Non-pigmented ciliary epithelial cell (primary cell): ENCODE data around the gene EN2.

Experiments used
- DNase-seq: peaks from one replicate; pipeline ENCODE4 v3.0.0-alpha.2; 2010; ENCODE audit warnings: low read depth

EN2 gene

DNA sequence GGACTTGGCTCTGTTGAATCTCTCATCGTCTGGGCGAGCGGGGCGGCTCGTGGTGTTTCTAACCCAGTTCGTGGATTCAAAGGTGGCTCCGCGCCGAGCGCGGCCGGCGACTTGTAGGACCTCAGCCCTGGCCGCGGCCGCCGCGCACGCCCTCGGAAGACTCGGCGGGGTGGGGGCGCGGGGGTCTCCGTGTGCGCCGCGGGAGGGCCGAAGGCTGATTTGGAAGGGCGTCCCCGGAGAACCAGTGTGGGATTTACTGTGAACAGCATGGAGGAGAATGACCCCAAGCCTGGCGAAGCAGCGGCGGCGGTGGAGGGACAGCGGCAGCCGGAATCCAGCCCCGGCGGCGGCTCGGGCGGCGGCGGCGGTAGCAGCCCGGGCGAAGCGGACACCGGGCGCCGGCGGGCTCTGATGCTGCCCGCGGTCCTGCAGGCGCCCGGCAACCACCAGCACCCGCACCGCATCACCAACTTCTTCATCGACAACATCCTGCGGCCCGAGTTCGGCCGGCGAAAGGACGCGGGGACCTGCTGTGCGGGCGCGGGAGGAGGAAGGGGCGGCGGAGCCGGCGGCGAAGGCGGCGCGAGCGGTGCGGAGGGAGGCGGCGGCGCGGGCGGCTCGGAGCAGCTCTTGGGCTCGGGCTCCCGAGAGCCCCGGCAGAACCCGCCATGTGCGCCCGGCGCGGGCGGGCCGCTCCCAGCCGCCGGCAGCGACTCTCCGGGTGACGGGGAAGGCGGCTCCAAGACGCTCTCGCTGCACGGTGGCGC lies at the start of gene EN2:
EN2 (plus strand) TSS at position 19 of the 767 bp plus-strand sequence; CDS start at position 268, 249 bp downstream.
- no peak for DNase-seq

DNA sequence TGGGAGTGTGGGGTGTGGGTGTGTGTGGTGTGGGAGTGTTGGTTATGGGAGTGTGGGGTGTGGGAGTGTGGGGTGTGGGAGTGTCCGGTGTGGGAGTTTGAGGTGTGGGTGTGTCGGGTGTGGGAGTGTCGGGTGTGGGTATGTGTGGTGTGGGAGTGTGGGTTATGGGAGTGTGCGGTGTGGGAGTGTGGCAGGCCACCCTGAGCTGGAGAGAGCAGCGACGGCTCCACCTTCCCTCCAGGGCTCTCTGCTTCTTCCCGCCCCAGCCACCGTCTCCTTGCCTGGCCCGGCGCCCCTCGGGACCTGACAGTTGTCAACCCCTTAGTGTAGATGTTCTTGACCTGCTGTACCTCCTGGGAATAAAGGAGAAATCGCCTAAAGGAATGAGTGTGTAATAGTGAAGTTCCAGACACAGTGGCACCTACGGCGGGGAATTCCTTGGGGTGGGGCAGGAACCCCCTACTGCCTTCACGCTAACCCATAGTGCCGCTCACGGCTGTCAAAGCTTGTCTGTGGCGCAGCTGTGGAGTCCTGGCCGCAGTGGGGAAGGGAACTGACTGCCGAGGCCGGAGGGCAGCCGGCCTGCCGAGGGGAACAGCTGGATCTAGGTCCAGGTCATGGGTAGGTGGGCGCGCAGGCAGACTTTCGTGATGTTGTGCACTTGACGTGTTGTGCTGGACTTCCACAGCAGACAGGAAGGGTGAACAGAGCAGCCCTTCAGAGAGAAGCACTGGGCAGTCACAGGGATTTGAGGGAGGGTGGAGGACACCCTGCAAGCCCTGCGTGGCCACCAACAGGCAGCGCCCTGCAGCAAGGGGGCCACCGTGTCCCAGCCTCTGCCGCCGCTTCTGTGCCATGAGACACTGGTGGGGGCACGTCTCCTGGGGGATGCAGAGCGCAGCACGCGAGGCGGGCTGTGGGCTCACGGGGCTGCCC lies 49.0 kb upstream of the EN2 start:
- no peak for DNase-seq

DNA sequence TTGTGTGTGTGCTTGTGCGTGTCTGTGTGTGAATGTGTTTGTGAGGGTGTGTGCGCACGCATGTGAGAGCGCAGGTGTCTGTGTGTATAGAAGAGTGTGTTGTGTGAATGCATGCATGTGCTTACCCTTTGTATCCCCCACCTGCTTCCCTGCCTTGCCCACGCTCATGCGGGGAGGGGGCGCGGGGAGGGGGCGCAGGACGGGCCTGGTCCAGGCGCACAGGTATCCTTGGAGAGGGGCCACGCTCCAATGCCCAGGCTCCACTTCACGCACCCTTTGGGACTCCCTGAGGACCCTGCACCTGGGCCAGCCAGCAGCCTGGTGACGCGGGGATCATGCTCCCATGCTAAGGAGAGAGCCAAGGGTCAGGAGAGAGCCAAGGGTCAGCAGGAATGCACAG lies 47.9 kb upstream of the EN2 start:
- no peak for DNase-seq

DNA sequence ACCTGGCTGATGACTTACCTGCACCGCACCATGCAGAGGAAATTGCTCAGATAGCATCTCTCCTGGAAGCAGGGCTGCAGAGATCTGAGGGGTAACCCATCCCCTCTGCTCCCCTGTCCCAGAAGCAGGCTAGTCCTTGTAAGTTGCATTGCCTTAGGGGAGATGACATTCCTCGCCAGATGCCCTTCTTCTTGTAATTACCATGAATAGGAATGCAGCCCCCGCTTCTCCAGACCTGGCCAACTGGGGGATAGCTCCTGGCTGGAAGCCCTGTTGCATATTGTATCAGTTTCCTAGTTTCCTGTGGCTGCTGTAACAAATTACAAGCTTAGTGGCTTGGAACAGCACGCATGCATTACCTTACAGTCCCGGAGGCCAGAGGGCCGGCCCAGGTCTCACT lies 47.5 kb upstream of the EN2 start:
- DNase-seq = no peak

DNA sequence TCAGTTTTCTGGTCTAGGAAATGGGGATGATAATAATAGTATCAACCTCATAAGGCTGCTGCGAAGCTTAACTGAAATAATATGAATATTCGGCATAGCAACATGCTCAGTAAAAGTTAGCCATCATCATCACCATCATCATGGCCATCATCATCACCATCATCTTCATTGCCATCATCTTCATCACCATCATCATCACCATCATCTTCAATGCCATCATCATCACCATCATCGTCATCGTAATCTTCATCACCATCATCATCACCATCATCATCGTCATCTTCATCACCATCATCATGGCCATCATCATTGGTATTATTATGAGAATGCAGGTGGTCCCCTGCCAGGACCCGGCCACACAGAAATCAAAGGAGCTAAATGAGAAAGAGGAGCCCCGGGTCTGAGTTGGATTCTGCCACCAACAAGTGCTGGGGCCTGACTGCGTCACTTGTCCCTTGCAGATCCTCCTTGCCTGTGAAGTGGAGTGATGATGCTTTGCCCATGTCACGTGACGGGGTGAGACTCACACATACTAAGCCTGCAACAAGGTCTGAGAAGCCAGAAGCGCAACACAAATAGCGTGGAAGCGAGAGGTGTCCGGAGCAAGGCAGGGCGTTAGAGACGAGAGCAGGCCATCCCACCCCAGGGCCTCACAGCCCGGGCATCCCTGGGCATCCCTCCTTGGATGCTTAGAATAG lies 46.1 kb upstream of the EN2 start:
- no peak for DNase-seq

DNA sequence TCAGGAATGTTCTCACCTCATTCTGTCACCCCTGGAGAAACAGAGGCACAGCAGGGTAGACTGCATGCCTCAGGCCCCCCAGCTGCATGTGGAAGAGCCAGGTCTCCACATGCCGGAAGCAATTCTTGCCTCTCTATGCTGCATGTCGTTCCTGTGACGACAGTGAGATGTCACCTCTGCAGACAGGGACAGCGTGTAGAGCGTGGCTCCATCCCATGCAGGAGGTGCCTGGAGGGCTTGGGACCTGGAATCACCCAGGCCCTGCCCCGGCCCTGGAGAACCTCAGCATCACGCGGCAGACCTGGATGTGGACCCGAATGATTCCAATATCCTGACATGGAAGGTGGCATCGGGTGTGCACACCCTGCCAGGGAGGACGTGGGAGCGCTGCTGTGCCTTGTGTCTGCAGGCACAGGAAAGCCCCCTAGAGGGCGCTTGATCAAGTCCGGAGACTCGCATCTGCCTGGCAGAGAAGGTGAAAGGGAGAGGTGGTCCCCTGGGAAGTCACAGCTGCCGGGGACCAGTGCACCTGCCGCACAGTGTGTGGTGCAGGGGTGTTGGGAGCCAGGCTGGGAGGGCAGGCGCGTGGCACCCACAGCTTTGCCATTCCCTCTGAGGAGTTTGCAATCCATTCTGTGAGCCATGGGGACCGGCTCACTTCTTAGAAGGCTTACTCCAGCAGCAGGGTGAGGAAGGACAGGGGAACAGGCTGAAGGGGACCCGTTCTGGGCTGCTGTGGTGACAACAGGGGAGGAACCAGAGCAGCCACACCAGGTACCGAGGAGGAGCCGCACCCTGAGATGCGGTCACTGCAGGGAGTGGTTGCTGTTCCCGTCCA lies 45.3 kb upstream of the EN2 start:
- DNase-seq = no peak

DNA sequence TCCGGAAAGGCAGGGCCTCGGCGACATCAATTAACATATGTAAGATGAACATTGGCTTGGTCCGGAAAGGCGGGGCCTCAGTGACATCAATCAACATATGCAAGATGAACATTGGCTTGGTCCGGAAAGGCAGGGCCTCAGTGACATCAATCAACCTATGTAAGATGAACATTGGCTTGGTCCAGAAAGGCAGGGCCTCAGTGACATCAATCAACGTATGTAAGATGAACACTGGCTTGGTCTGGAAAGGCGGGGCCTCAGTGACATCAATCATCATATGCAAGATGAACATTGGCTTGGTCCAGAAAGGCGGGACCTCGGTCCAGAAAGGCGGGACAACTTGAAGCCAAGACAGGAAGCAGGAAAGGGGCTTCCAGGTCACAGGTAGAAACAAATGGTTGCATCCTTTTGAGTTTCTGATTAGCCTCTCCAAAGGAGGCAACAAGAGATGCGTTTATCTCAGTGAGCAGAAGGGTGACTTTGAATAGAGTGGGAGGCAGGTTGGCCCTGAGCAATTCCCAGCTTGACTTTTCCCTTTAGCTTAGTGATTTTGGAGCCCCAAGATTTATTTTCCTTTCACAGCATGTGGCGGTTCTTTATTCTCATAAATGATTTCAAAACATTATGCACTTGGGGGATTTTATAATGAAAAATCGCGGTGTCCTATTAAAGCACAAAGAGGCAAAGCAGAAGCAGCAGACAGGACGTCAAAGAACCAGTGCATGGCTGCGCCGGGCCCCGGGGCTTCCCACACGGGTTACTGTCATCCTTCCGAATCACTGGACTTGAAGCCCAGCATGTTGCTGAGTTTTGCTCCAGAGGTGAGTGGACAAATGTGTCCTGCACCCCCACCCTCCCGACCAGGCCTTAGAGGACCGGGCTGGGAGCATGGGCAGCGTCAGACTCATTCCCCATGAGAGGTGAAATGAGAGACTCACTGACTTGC lies 43.1 kb upstream of the EN2 start:
- no peak for DNase-seq

DNA sequence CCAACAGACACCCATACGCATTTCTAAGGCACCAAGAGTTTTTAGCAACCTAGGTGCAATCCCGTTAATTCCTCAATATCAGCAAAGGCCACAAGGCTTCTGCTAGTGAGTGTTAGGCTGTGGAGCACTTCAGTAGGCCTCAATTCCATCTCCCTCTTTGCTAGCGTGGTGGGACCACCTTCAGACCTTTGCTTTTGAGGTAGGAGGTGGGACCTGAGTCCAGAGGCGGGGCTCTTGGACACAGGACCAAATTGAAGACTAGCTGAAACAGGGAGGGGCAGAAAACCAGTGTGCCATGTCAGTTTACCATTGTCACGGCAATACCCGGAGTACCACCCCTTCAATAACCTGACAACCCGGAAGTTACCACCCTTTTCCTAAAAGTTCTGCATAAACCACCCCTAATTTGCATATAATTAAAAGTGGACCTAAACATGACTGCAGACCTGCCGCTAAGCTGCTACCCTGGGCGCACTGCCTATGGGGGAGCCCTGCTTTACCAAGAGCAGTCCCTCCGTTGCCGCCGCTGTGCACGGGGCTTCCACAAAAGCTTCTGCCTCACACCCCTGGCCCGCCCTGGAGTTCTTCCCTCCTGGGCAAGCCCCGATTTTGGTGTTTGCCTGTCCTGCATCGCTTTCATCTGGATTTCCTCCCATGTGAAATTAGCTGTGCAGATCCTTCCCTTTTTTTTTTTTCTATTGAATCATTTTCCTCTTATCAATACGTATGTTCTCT lies 41.1 kb upstream of the EN2 start:
- no peak for DNase-seq

DNA sequence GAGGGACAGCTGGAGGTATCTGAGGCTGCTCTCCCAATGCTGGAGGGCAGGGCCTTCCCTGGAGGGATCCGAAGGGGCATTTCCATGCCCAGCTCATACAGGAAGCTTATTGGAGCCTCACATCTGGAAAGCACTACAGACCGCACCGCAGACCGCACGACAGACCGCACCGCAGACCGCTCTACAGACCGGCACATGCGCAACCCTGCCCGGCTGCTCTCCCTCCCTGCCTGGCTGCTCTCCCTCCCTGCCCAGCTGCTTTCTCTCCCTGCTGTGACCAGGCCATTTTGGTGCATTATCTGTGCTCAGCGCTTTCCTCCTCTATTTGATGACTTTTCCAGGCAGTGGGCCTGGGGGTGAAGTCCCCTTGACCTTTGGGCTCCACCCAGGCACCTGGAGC lies 39.6 kb upstream of the EN2 start:
- no peak for DNase-seq

DNA sequence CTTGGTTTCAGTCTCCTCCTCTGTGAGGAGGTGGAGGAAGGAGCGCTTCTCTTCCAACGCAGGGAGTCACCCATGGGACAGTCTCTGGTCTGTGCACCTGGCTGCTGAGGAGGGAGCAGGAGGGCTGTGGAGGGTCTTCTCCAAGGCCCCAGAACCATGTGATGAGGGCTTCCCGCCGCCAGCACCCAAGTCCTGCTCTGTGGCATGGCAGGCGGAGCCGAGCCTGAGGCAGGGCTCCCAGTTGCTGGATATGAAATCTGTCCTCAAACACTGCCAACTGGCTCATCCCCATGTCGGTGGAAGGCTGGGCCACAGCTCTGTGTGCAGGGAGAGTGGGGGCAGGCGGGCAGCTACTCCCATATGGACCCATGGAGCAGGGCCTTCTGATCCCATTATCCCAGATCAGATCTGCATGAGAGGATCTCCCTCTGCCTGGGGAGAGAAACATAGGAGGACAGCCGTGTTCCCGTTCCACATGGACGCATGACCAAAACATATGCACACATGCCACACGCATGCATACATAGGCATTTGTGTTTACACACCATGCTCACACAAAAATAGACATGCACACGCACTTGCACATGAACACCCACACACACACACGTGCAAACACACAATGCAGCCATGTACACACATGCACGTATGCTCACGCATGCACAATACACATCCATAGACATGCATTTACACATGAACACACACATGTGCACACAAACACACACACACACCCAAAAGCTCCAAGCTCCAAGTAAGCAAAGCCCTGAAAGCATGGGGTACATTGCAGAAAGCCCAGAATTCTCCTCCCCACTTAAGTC lies 38.8 kb upstream of the EN2 start:
- DNase-seq = no peak

DNA sequence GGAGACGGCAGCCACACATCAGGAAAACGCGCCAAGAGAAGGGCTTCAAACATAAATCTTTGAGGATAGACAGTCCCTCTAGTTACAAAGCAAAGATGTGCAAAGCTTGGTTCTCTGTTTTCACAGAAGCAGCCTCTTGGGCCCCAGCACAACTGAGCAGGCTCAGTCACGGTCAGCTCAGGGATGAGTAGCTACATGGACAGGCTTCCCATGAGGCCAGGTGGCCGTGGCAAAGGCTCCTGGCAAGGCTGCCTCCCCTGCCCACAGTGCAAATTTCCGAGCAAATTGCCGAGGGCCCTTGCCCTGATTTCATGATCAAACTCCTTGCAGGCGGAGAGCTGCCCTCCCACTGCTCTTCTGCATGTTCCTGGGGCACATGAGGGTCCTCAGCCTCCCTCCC lies 37.8 kb upstream of the EN2 start:
- no peak for DNase-seq

DNA sequence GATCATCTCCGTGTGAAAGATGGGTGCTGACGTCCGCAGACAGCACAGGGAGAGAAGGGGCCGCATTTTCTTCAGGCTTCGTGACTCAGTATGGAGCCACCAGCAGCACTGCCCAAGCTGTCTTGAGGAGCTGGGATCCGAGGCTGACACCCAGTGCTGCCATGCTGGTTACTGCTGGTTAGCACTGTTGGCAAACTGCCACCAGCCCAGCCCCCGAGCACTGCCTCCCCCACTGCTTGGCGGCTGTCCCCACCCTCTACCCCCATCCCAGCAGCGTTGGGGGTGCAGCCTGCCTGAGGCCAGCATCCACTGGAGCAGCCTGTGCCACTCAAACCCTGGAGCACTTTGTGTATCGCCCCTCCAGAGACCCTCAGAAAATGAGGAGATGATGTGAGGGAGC lies 35.8 kb upstream of the EN2 start:
- no peak for DNase-seq

DNA sequence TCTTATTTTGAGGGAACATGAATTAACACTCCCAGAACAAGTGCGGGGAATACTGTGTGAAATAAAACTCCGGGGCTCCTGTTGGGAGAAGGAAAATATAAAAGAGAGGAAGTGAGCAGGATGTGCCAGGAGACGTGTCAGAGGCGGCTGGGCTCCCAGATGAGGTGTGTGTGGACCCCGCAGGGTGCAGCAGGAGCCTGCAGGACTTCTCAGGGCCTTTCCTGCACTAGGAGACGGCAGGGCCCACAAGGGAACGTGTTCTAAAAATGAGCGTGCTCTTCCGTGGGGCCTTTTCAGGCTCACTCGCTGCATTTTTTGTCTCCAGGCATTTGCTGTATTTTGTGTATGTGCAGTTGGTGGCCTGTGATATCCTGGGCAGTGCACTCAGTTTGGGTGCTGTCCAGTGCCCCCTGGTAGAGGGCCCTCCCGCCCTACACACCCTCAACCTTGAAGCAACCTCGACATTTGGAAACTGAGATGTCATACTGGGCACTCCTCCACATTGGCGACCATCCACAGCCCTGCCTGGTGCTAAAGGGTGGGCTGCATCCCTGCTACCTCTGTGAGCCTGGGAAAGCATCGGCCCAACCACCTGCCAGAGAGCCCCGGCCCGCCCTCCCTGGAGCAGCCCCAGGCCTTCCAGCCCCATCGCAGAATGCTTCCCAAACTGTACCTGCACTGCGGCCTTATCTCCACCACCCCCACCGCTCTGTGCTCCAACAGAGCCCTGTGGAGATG lies 35.2 kb upstream of the EN2 start:
- no peak for DNase-seq

DNA sequence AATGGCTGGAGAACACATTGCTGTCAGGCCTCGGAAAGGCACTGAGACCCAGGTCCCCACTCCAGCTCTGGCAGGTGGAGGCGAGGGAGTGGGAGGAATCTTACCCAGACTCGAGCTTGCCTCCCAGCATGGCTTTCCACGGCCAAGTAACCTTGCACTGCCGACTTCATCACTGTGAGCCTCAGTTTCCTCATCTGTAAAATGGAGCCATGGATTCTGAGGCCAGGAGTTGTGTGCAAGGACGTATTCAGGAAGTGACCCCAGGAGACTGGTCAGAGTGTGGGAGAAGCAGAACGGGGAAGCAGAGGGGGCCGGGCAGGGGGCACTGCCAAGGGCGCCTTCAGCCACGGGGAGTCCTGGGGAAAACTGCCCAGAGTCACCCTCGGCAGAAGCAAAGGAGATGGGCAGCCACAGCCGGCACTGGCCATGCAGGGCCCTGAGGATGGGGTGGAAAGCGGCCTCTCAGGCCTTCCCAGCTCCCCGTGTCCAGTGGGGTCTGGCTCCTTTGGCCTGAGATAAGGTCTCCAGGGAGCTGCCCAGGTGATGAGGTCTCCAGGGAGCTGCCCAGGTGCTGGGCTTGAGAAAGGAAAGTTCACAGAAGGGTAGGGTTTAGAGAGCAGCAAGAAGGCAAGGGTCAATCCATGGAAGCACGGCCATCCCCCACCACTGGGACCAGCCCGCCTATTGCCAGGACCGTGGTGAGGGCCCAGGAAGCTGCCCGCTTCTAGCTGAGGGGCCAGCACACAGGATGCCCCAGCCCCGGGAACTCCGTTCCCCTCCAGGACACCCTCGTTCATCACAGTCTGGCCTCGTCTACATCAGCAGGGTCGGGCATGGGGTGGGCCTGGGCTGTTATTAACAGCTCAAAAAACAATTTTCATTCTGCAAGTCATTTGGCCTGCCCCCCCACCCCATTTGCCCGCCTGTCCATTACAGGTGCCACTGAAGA lies 34.3 kb upstream of the EN2 start:
- no peak for DNase-seq

DNA sequence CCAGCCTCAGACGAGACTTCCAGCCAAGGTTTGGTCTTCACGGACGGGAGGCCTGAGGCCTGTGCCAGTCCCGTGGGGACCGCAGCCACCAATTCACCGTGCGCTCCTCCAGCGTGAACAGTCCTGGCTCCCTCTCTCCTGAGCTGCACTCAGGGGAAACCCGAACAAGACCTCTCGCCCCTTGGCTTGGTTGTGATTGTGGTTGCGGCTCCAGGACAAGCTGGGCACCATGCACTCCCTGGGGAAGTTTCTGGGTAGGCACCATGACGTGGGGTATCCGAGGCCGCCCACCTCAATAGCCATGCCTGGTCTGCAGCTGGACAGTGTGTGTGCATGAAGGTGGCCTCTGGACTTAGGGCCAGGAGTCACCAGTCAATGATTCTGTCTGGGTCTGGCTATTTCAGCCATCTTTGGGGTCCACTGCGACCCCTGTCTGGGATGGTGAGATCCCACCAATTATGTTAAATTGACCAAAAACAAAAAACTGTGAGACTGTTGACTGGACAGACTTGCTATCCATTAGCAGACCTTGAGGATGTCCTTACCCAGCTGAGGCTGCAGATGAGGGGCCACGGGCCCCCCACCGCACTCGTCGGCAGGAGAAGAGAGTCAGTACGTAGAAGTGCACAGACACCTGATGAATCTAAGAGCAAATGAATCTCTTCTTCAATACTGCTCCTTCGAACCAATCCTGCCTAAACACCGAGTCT lies 33.5 kb upstream of the EN2 start:
- no peak for DNase-seq

DNA sequence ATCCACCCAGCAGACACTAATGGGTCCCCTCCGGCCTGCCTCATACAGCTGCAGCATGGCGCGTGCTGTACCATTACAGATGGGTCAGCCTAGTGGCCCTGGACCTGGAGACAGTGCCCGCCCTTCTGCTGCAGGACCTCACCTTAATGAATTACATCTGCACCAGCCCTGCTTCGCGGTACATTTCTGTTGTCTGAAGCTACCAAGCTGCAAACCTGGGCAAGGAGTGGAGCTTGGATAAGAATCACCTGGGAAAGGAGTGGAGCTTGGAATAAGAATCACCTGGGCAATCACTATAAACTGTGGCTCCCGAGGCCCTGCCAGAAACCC lies 33.0 kb upstream of the EN2 start:
- DNase-seq = no peak

DNA sequence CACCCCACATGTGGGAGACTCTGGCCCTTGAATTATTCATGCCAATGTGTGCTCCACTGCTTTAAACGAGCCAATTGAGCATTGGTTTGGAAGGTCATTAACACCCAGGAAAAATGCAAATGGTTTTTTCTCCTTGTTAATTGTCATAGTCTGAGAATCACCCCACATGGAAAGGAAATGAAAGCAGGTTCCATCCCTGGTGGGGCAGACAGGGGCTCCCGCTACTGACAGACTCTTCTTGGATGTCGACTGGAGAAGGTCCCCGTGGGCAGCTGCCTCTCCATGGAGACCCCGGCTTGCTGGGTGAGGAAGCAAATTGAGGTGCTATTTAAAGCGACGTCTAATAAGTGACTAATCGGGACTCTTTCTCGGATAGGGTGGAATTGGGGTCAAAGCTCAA lies 32.0 kb upstream of the EN2 start:
- DNase-seq = no peak
